HCT116 (cell line): ENCODE results near the gene NOP10. TPM values are rescaled to one million over a fixed set of nuclear protein-coding genes. Genes with fewer than 3 reads are reported as not detected.
A peak's percentile ranks its signal among the peaks of the same experiment; 100 is the strongest.
"Not testable (repeated sequence)": the region's sequence is repeated elsewhere in the genome, so short reads cannot be mapped to it uniquely, and the experiment has no call there.

ENCODE experiments used
- ATAC-seq: fragments of 200-7000 bp; cut with Tn5 transposase; 2 replicates; pipeline ENCODE4 v1.9.1; 2020; ENCODE audit warnings: mild to moderate bottlenecking, moderate library complexity
- BruUV-seq: library from RNA; stranded (reverse); fragments of 400-500 nt; replicated peaks from 2 replicates; lab custom pipeline; 2021; lab: Mats Ljungman, UMichigan
- CTCF ChIA-PET: fragments of 300-600 bp; sonication (Branson Sonifier 250); formaldehyde crosslinking; loops from one replicate; lab custom pipeline; 2021; ENCODE audit warnings: antibody characterized with exemption; lab: Charles Lee
- POLR2A ChIA-PET: fragments of 300-600, 350-600 bp; sonication (Branson Sonifier 250); formaldehyde crosslinking; loops from one replicate; lab custom pipeline; 2021; ENCODE audit warnings: antibody characterized with exemption; lab: Charles Lee
- RAD21 ChIA-PET, 2 experiments: fragments of 300-600 bp; sonication (Branson Sonifier 250); formaldehyde crosslinking; loops; one replicate each; lab custom pipeline; 2023; ENCODE audit warnings: low total read pairs in 2 of 2; ENCODE audit not compliant: uncharacterized antibody in 2 of 2, unreplicated experiment in 2 of 2, low non-redundant PET in 1 of 2; lab: Charles Lee
- DNase-seq: peaks from one replicate; pipeline ENCODE4 v3.0.0-alpha.2; 2010; ENCODE audit warnings: low read depth, low spot score
- H2AFZ ChIP-seq: fragments of 200-600 bp; shearing (Covaris generic), sonication (generic); 2 replicates; pipeline ENCODE4 v1.6.1; 2017; ENCODE audit warnings: low read depth, mixed run types, mixed read lengths, antibody characterized with exemption, low read length; ENCODE audit not compliant: poor library complexity, severe bottlenecking
- H3K27ac ChIP-seq: 2 replicates; pipeline ENCODE4 v1.5.1; 2012; ENCODE audit warnings: low read depth, low read length
- H3K27me3 ChIP-seq: fragments of 200-600 bp; sonication (generic); 2 replicates; pipeline ENCODE4 v1.6.1; 2016; ENCODE audit warnings: mixed run types, low read length, mixed read lengths; ENCODE audit not compliant: insufficient read depth
- H3K36me3 ChIP-seq, 2 experiments: fragments of 200-500 bp in 1 of 2; fragments of 200-600 bp in 1 of 2; sonication (Bioruptor generic) in 1 of 2; sonication (generic) in 1 of 2; 2 replicates each; pipeline versions ENCODE4 v1.5.1 to v1.6.1; 2014 to 2016; ENCODE audit warnings: low read length in 2 of 2, inconsistent platforms in 1 of 2, mixed read lengths in 1 of 2, mixed run types in 1 of 2; ENCODE audit not compliant: insufficient read depth in 2 of 2, control insufficient read depth in 1 of 2
- H3K4me1 ChIP-seq, 2 experiments: fragments of 200-600 bp in 1 of 2; sonication (generic) in 1 of 2; 2 replicates each; pipeline versions ENCODE4 v1.5.1 to v1.6.1; 2012 to 2017; ENCODE audit warnings: low read length in 2 of 2, inconsistent platforms in 1 of 2, mild to moderate bottlenecking in 1 of 2, mixed read lengths in 1 of 2, mixed run types in 1 of 2, moderate library complexity in 1 of 2; ENCODE audit not compliant: insufficient read depth in 2 of 2, control insufficient read depth in 1 of 2
- H3K4me2 ChIP-seq: fragments of 200-600 bp; sonication (generic); 2 replicates; pipeline ENCODE4 v1.6.1; 2017; ENCODE audit warnings: mixed run types, low read length, mixed read lengths
- H3K4me3 ChIP-seq, 2 experiments: fragments of 200-600 bp in 1 of 2; sonication (generic) in 1 of 2; replicated peaks in 1 of 2; 2 replicates each; pipeline ENCODE4 v1.5.1; 2011 to 2016; ENCODE audit warnings: low read length in 2 of 2, control low read depth in 1 of 2, low read depth in 1 of 2, mild to moderate bottlenecking in 1 of 2, mixed read lengths in 1 of 2, mixed run types in 1 of 2
- H3K79me2 ChIP-seq: fragments of 200-600 bp; sonication (generic); 2 replicates; pipeline ENCODE4 v1.6.1; 2017; ENCODE audit warnings: mild to moderate bottlenecking, mixed run types, low read length, moderate library complexity, mixed read lengths; ENCODE audit not compliant: insufficient read depth
- H3K9ac ChIP-seq: fragments of 200-600 bp; sonication (generic); 2 replicates; pipeline ENCODE4 v1.6.1; 2016; ENCODE audit warnings: low read length, mixed read lengths
- H3K9me2 ChIP-seq: fragments of 200-600 bp; sonication (generic), shearing (Covaris generic); 2 replicates; pipeline ENCODE4 v1.6.1; 2017; ENCODE audit warnings: mixed run types, mild to moderate bottlenecking, moderate library complexity; ENCODE audit not compliant: insufficient read depth
- H3K9me3 ChIP-seq, 2 experiments: fragments of 200-500 bp in 1 of 2; fragments of 200-600 bp in 1 of 2; sonication (Bioruptor generic) in 1 of 2; sonication (generic) in 1 of 2; 2 replicates each; pipeline ENCODE4 v1.6.1; 2014 to 2017; ENCODE audit warnings: low read length in 2 of 2, mixed read lengths in 2 of 2, inconsistent platforms in 1 of 2, low read depth in 1 of 2, mild to moderate bottlenecking in 1 of 2, mixed run types in 1 of 2, moderate library complexity in 1 of 2; ENCODE audit not compliant: control insufficient read depth in 1 of 2, insufficient read depth in 1 of 2
- H4K20me1 ChIP-seq: fragments of 200-600 bp; sonication (generic), shearing (Covaris generic); 2 replicates; pipeline ENCODE4 v1.6.1; 2017; ENCODE audit warnings: mixed run types, mild to moderate bottlenecking, moderate library complexity; ENCODE audit not compliant: insufficient read depth
- intact Hi-C: fragments of 100-400 bp; cut with micrococcal nuclease; formaldehyde crosslinking; loops from 2 replicates; pipeline ENCODE4 v1.10.0; 2022
- total RNA-seq: library from RNA; stranded (reverse); gene quantifications from one replicate; pipeline ENCODE4 v1.2.1, GENCODE V29; 2021; ENCODE audit not compliant: unreplicated experiment

Gene NOP10
- total RNA-seq, 1 experiment from 2014 or later = 216 TPM

GRCh38 chr15:34389594-34390086 is 46.7 kb upstream of the NOP10 start:
- H3K9ac ChIP-seq, H3K4me2 ChIP-seq, H3K4me1 ChIP-seq, CTCF ChIA-PET, H3K4me3 ChIP-seq, DNase-seq, intact Hi-C loops, RAD21 ChIA-PET, H3K9me3 ChIP-seq, H2AFZ ChIP-seq, H3K9me2 ChIP-seq, H3K27ac ChIP-seq, POLR2A ChIA-PET, H3K36me3 ChIP-seq, BruUV-seq, H4K20me1 ChIP-seq, H3K79me2 ChIP-seq, H3K27me3 ChIP-seq: not testable (repeated sequence)
- peak; percentile 76 for ATAC-seq

GRCh38 chr15:34381829-34382521 is 39.0 kb upstream of the NOP10 start:
- H3K4me1 ChIP-seq, CTCF ChIA-PET, H3K9me3 ChIP-seq, H3K4me2 ChIP-seq, H3K36me3 ChIP-seq, BruUV-seq, ATAC-seq, H3K9ac ChIP-seq, POLR2A ChIA-PET, intact Hi-C loops, RAD21 ChIA-PET, H4K20me1 ChIP-seq, H3K27ac ChIP-seq, H3K4me3 ChIP-seq, H3K79me2 ChIP-seq, H3K9me2 ChIP-seq, DNase-seq, H2AFZ ChIP-seq, H3K27me3 ChIP-seq: not testable (repeated sequence)

GRCh38 chr15:34380491-34380890 is 37.6 kb upstream of the NOP10 start:
- BruUV-seq, H3K9me2 ChIP-seq, CTCF ChIA-PET, RAD21 ChIA-PET, H3K4me2 ChIP-seq, H3K27ac ChIP-seq, H3K36me3 ChIP-seq, H3K27me3 ChIP-seq, H4K20me1 ChIP-seq, H3K4me3 ChIP-seq, DNase-seq, ATAC-seq, H3K79me2 ChIP-seq, H2AFZ ChIP-seq, H3K4me1 ChIP-seq, H3K9me3 ChIP-seq, H3K9ac ChIP-seq, POLR2A ChIA-PET, intact Hi-C loops: not testable (repeated sequence)
